Thyroid gland (tissue), 4 donors: Measurements from ENCODE around the gene CCDC92.

Experiments
- POLR2A ChIP-seq, 2 donors: fragments of 450-650 bp; IDR thresholded peaks; one replicate each; pipeline ENCODE4 v1.6.1; 2017; ENCODE audit warnings: antibody characterized with exemption in 2 of 2, mild to moderate bottlenecking in 2 of 2, moderate library complexity in 1 of 2
- TF ChIP-seq, protein P1 (sequence below), 6 experiments: fragments of 200-600 bp in 3 of 6; fragments of 450-650 bp in 3 of 6; sonication (generic) in 3 of 6; IDR thresholded peaks; one replicate each; pipeline ENCODE4 v1.5.1; 2016 to 2019; ENCODE audit warnings: antibody characterized with exemption in 6 of 6, mild to moderate bottlenecking in 2 of 6, inconsistent platforms in 1 of 6, moderate library complexity in 1 of 6

- TF ChIP-seq, protein P1, sequence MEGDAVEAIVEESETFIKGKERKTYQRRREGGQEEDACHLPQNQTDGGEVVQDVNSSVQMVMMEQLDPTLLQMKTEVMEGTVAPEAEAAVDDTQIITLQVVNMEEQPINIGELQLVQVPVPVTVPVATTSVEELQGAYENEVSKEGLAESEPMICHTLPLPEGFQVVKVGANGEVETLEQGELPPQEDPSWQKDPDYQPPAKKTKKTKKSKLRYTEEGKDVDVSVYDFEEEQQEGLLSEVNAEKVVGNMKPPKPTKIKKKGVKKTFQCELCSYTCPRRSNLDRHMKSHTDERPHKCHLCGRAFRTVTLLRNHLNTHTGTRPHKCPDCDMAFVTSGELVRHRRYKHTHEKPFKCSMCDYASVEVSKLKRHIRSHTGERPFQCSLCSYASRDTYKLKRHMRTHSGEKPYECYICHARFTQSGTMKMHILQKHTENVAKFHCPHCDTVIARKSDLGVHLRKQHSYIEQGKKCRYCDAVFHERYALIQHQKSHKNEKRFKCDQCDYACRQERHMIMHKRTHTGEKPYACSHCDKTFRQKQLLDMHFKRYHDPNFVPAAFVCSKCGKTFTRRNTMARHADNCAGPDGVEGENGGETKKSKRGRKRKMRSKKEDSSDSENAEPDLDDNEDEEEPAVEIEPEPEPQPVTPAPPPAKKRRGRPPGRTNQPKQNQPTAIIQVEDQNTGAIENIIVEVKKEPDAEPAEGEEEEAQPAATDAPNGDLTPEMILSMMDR (IDR thresholded peaks at IDR 0.05) = no peak
- TF ChIP-seq POLR2A (IDR thresholded peaks at IDR 0.05) = no peak
Observed at GRCh38 chr12:123941624-123942237, 30.9 kb downstream of the CCDC92 start.
